Breast epithelium (tissue), 3 donors: Measurements from ENCODE around the gene DIRAS3.

Experiments
- CTCF ChIP-seq, 3 donors: fragments of 450-650 bp; IDR thresholded peaks; one replicate each; pipeline ENCODE4 v1.5.1; 2016 to 2017; ENCODE audit warnings: antibody characterized with exemption in 3 of 3, mild to moderate bottlenecking in 3 of 3, moderate library complexity in 3 of 3
- POLR2A ChIP-seq: fragments of 450-650 bp; IDR thresholded peaks from one replicate; pipeline ENCODE4 v1.6.1; 2016; ENCODE audit warnings: antibody characterized with exemption, mild to moderate bottlenecking, moderate library complexity

GRCh38 chr1:68036946-68037345, 13.5 kb downstream of the DIRAS3 start:
- TF ChIP-seq CTCF (IDR thresholded peaks at IDR 0.05) (no peak), POLR2A (no peak)
